ENCODE results near the gene DUSP22. TPM values are rescaled to one million over a fixed set of nuclear protein-coding genes. Genes with fewer than 3 reads are reported as not detected.

The DUSP22 gene
- total RNA-seq, 1 experiment from 2014 or later = 25.0 TPM

GRCh38 chr6:389622-390021, 97.3 kb downstream of the DUSP22 start:
- Histone ChIP-seq H4K5ac (ENCODE audit: insufficient read length, low read depth, low read length) (no peak overlapping the region), H2BK120ac (ENCODE audit: low read depth, low read length, poor library complexity, severe bottlenecking) (no peak overlapping the region), H2BK20ac (ENCODE audit: low read depth, low read length, poor library complexity, severe bottlenecking) (no peak overlapping the region), H2BK5ac (ENCODE audit: insufficient read length, low read length) (no peak overlapping the region), H4K20me1 (ENCODE audit: control insufficient read depth, insufficient read depth, insufficient read length) (no peaks in the 10 kb centered on the region), H2AK5ac (ENCODE audit: insufficient read length, low read length) (no peak overlapping the region), H3K4me2 (ENCODE audit: insufficient read depth, insufficient read length, low read length) (no peak overlapping the region), H3K9ac (ENCODE audit: extremely low read depth, insufficient read length, low read length) (no peak overlapping the region), H3K79me2 (ENCODE audit: insufficient read depth, low read length) (no peaks in the 10 kb centered on the region), H3K27ac (ENCODE audit: insufficient read length, low read depth, low read length) (no peak overlapping the region), H4K8ac (replicated peaks; ENCODE audit: insufficient read length, low read depth, low read length) (no peak overlapping the region), H3T11ph (ENCODE audit: low read length) (no peak overlapping the region), H2BK12ac (ENCODE audit: insufficient read length, low read depth, low read length) (no peak overlapping the region), H3K23ac (ENCODE audit: insufficient read length, low read depth, low read length) (no peak overlapping the region), H3K79me1 (ENCODE audit: insufficient read depth, low read depth, low read length, poor library complexity, severe bottlenecking) (no peaks in the 10 kb centered on the region), H3K56ac (ENCODE audit: insufficient read length, low read depth, low read length) (no peak overlapping the region), H3K4ac (ENCODE audit: low read depth, low read length) (no peak overlapping the region), H3K4me1 (ENCODE audit: insufficient read depth, low read length) (no peaks in the 10 kb centered on the region), H3K23me2 (ENCODE audit: insufficient read length, low read depth, low read length, poor library complexity, severe bottlenecking) (peaks cover 20% of the 10 kb centered on the region), H3K14ac (ENCODE audit: insufficient read depth, low read length) (no peak overlapping the region), H3K18ac (ENCODE audit: insufficient read length, low read depth, low read length) (no peak overlapping the region), H2BK15ac (ENCODE audit: low read depth, low read length) (no peak overlapping the region), H2AFZ (ENCODE audit: low read length) (no peak overlapping the region), H3K9me3 (ENCODE audit: control insufficient read depth, low read depth, low read length) (no peaks in the 10 kb centered on the region), H4K91ac (ENCODE audit: insufficient read length, low read depth, low read length) (no peak overlapping the region), H3K27me3 (ENCODE audit: insufficient read depth, low read length) (peaks cover 29% of the 10 kb centered on the region; the same call in 1 of the 2 replicates)
- H3K36me3 Mint-ChIP-seq (ENCODE audit: insufficient read depth in 1 of 3, low read depth in 3 of 3) = no peaks in the 10 kb centered on the region
- peaks cover 96% of the 10 kb centered on the region for H3K27me3 Mint-ChIP-seq (ENCODE audit: low read depth)
- DNase-seq = no peak
- H3K4me3 Mint-ChIP-seq = no peak overlapping the region
- peaks cover 6 to 11% of the 10 kb centered on the region in 2 experiments for H3K4me1 Mint-ChIP-seq
- peaks cover 3 to 4% of the 10 kb centered on the region in 2 experiments; a peak in 4 of 5 replicates for H3K9me3 Mint-ChIP-seq
- no CpG with 5 or more reads among the region's 8 CpGs for WGBS (ENCODE audit: extremely low coverage, insufficient read length, low lambda C conversion rate)
- no peak overlapping the region for H3K27ac Mint-ChIP-seq
- TF ChIP-seq CTCF (conservative IDR thresholded peaks at IDR 0.05) = no peak

All from H9 (cell line).